HT1080 (cell line): Measurements from ENCODE around the gene TOLLIP. TPM values are rescaled to one million over a fixed set of nuclear protein-coding genes. Genes with fewer than 3 reads are reported as not detected.
"Not testable (repeated sequence)": the region's sequence is repeated elsewhere in the genome, so short reads cannot be mapped to it uniquely, and the experiment has no call there.

Experiments
- DNase-seq: peaks from one replicate; pipeline ENCODE4 v3.0.0-alpha.2; 2015; ENCODE audit warnings: low read depth
- total RNA-seq: library from RNA; depleted of rRNA; stranded (reverse); fragments of >200 nt; shearing (Covaris generic); gene quantifications from 2 replicates; pipeline ENCODE4 v1.2.3, GENCODE V29; 2014

The TOLLIP gene
- total RNA-seq, 1 experiment from 2014 or later, result 22.7 TPM

DNA sequence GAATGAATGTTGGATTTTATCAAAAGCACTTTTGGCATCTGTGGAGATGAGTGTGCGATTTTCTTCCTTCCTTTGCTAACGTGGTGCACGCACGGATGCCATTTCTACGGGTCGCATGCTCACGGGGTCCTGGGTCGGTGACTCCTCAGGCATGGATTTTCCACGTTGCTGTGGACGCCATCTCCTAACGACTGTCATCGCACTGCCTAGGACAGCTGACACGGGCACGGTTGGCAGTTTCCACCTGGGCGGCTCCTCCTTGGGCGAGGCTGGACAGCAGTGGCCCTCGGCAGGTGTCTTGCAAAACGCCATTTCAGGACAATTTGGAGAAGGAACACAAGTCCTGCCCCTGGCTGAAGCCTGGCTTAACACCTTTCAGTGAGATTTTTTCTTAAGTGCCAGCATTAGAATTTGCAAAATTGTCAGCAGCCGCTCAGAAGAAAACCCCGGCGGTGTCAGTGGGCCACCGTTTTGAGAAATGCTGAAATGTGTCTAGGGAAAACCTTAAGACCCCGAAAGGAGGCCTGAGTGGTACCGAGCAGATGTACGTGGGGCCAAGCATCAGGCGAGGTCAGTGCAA is 34.7 kb upstream of the TOLLIP start:
- no peak for DNase-seq

DNA sequence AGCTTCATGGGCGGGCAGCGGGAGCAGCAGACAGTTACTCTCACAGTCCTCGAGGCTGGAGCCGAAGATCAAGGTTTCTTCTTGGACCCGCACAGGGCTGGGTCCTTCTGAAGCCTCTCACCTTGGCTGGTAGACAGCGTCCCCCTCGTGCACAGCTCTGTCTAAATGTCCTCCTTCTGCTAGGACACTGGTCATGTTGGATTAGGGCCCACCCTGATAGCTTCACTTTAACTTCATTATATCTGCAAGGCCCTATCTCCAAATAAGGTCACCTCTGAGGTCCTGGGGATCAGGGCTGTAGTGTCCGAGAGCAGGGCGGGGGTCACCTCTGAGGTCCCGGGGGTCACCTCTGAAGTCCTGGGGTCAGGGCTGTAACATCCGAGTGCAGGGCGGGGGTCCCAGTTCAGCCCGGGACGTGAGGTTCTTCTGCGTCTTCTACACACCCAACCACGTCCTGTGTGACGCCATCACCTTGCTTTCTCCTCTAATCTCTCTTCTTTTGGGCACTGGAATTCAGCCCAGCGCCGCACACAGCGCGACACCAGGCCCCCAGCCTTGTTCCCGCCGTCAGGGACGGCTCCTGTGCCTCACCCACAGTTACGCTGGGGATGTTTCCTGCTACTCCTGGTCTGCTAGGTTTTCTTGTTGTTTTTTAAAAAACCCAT is 34.1 kb upstream of the TOLLIP start:
- DNase-seq, result no peak

DNA sequence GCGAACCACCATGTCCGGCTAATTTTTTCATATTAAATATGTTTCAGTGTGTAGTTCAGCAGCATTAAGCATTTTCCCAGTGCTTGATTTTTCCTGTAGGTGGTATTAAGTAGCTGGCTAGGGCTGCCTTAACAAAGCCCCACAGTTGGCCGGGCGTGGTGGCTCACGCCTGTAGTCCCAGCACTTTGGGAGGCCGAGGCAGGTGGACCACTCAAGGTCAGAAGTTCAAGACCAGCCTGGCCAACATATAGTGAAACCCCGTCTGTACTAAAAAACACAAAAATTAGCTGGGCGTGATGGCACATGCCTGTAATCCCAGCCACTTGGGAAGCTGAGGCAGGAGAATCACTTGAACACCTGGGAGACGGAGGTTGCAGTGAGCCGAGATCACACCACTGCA is 33.5 kb upstream of the TOLLIP start:
- no peak for DNase-seq

DNA sequence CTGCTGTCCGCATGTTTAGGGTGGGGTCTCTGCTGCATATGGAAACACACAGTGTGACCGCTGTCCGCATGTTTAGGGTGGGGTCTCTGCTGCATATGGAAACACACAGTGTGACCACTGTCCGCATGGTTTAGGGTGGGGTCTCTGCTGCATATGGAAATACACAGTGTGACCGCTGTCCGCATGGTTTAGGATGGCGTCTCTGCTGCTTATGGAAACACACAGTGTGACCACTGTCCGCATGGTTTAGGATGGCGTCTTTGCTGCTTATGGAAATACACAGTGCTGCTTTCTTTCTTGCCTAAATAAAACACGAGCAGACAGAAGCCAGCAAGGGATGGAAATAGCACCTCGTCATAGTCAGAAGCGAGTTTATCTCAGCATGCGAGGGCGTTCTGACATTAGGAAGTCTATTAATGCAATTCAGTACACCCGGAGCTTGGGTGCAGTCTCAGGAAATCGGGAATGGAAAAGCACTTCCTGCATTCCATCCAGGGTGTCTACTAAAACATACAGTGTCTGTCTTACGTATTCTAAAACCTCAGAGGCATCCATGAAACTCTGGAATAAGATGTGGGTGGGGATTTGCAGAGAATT is 32.6 kb upstream of the TOLLIP start:
- no peak for DNase-seq

DNA sequence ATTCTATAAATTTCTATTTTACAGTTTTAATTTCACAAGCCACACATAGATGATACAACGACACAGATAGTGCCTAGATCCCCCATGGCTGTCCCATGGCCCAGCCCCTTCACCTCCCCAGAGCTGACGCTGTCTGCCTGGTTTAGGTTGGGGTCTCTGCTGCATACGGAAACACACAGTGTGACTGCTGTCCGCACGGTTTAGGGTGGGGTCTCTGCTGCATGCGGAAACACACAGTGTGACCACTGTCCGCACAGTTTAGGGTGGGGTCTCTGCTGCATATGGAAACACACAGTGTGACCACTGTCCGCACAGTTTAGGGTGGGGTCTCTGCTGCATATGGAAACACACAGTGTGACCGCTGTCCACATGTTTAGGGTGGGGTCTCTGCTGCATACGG is 31.8 kb upstream of the TOLLIP start:
- not testable (repeated sequence) for DNase-seq

DNA sequence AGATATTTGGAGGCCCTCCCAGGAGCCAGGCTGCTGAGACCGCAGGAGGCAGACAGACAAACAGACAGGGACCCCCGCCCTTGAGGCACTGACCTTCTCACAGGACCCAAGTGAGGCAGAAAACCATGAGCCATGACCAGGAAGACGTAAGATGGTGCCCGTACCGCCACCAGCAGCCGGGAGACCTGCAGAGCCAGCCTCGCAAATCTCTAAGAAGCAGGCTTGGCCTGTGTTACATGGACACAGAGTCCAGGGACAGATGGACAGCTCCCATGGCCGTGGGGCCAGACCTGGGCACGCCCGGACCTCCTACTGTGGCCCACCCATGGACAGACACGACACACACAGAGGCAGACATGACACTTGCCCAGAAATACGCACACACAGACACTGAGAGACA is 30.7 kb upstream of the TOLLIP start:
- no peak for DNase-seq

DNA sequence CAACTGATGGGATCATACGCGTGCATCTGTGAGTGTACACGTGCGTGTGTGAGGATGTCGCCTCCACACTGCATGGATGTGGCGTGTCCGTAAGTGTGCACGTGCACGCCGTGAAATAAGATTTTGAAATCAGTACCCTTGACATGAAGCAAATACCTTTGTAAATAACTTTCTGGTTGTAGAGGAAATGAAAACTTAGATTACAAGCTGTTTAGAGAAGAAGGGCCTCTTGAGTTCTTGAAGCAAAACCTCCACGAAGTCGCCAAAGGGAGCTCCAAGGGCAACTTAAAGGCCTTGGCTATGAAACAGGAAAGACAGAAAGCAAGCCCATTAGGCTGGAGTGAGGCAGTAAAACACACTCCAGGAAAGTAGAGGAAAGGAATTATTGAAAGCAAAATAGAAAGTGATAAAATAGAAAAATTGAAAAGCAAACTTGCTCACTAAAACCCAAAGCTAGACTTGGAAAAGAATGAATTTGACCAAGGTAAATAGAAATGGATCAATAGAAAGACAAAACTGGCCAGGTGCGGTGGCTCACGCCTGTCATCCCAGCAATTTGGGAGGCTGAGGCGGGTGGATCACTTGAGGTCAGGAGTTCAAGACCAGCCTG is 29.7 kb upstream of the TOLLIP start:
- no peak for DNase-seq

DNA sequence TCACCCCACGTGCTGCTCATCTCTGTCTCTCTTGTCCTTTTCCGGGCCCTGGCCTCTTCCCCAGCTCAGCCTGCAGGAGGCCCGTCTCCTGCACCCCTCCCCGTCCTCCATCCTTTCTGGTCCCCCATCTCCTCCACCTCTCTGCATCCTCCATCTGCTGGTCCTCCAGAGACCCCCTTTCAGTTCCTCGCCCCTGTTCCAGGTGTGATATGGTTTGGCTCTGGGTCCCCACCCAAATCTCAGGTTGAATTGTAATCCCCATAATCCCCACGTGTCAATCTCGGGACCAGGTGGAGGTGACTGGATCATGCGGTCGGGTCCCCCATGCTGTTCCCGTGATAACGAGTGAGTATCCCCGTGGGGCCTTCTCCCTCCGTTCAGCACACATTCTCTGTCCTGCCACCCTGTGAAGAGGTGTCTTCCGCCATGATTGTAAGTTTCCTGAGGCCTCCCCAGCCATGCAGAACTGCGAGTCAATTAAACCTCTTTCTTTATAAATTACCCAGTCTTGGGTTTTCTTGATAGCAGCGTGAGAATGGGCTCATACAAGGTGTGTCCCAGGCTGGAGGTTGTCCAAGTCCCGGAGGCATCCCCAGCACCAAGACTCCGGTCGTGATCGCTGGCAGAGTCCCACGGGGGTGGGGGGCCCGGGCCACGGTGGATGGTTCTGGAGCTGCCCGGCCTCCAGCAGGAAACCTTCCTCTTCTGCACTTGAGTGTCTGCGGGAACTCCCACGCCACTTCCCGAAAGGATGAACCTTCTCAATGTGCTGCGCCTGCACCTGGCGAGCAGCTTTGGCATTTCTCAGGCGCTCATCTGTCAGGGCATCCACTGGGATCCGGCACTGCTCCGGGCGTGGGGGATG is 29.0 kb upstream of the TOLLIP start:
- no peak for DNase-seq

DNA sequence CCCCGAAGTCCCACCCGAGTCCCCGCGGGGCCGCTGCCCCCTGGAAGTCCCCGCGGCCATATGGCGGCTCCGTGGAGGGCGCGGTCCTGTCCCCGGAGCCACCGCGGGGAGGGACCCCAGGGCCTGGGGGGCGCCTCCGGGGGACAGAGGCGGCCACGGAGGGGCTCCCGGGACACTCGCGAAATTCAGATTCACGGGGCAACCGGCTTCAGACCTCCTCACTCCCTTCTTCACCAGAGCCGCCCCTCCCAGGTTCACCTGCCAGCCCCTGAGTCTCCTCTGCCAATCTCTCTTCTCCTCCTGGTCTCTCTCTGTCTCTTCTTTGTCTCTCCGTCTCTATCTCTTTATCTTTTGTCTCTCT is 28.2 kb upstream of the TOLLIP start:
- DNase-seq, result no peak

DNA sequence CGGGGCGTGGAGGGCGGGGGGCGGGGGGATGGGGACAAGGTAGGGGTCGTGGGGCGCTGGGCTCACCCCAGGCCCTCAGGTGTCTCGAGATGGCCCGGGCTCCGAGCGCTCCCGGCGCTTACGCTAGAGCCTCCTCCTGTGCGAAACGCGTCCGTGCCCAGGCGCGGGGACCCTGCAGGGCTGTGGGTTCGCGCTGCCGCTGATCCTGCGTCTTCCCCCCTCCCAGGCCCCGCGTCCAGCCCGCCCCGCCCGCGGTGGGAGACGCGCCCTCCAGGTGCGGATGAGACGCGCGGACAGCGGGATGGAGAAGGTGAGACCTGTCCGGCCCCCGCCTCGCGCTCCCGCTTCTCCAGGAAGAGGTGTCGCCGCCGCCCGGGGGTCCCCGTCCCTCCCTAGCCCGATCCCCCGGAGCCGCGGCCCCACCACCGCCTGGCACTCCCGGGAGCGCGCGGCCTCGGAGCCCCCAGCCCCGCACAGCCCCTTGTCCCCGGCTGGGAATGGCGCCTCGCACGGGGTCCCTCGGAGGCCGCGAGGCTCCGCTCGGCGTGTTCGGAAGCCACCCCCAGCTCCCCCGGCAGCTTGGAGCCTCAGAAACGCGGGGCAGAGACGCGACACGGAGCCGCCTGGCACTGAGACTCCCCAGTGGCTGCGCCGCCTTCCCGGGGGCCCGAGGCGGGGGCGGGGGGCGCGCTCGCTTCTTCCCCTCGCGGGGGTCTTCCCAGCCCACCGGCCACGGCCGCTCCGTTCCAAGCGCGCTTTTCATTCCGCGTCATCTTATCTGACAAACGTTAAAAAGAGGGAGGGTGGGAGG is 27.6 kb upstream of the TOLLIP start:
- no peak for DNase-seq

DNA sequence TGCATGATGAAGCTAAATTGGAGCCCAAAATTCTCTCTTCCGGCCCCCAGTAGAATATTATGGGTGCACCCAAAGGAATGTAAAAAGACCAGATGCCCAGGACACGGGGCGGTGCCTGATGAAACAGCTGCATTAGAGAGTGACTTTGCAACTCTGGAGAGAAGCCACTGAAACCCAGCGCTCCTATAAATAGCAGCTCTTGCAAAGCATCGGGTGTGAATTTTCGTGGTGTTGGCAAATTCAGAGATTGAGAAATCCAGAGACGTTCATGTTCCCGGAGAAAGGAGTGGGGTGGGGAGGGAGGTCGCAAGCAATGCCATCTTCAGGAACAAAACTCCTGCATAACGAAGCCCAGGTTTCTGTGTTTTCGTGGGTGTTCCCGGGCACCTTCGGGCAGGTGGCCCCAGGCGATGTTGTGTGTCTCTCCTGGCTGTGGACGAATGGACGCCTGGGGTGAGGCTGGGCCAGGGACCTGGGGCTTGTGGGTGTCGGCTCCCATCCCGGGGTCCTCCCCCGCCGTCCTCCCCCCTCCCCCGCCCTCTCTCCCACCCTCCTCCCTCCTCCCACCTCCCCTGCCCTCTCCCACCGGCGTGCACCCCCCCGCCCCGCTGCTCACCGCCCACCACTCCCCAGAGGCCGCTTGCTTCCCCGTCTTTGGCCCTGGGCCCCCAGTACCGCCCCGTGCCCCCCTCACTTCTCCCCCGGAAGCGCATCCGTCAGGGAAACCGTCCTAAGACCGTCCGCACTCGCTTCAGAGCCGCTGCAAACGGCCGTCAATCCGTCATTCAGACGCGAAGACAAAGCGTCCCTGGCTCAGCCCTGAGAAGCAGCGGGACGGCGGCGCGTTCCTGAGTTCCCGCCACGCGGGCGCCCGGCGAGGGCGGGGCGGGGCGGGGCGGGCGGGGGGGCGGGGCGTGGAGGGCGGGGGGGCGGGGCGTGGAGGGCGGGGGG is 26.7 kb upstream of the TOLLIP start:
- DNase-seq, result no peak

DNA sequence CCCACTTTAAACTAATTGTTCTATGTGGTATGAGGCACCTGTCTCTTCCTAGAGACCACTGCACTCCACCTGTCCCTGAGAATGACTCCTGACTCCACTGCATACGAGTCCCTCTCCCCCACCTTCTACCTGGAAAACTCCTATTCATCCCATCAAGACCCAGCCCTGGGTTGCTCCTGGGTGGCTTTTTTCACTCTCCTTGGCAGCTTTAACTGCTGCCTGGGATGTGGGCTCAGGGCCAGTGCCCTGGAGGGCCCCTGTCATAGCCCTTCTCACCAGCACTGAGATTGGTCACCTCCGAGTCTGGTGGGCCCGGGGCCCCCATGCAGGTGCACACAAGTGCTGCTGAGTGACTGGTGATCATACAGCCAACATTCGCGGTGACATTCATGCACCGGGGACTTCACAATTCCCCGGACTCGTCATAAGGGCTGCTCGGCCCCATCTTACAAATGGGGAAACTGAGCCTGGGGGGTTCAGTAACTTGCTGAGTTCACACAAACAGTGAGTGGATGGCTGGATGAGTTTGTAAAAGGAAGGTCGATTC is 25.9 kb upstream of the TOLLIP start:
- no peak for DNase-seq

DNA sequence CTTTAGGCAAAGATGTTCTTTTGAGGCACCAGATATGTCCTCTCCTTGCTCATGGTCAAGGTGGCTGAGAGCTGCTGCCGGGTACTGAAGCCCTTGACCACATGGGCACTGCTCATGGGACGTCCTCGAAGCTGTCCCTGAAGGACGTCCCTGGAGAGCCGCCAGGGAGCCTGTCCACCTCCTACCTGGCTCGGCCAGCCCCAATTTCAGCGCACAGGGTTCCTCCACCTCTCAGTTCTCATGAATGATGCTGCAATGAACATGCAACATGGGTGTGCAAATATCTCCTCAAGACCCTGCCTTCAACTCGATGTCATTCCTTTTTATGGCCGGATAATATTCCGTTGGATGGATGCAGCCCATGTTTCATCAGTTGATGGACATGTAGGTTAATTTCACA is 24.4 kb upstream of the TOLLIP start:
- no peak for DNase-seq

DNA sequence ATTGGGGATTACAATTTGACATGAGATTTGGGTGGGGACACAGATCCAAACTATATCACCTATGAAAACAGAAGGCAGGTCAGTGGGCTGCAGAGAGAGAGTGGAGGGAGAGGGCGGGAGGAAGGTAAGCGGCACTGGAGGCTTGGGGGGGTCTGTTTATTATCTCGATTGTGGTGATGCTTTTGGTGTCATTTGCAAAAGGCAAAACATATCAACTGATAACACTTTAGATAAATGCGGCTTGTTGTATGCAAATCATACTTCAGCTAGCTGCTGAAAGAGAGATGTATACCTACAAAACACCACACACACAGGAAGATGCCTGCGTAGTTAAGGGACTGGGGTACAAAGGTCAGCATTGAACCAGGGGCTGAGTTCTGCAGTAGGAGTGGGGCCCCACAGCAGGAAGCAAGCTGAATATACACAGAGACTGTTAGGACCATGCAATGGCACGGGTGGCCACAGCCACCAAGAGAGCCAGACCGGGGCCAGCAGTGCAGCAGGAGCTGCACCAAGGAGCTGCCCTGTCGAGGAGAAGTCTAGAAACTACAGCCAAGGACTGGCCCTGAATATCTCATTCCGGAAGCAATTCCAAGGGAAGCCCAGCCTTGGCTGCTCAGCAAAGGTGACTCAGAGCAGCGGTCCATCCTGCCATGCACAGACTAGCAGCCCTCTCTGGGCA is 23.8 kb upstream of the TOLLIP start:
- peak; percentile 36 for DNase-seq

DNA sequence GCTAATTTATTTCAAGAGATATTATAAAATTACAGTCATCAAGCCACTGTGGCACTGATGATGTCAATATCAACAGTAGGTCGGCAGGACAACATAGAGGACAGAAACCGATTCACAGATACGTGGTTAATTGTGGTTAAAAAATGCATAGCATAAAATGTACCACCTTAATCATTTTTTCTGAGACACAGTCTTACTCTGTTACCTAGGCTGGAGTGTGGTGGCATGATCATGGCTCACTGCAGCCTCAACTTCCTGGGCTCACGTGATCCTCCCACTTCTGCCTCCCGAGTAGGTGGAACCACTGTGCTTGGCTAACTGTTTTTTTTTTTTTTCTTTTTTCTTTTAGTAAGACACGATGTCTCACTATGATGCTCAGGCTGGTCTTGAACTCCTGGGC is 21.0 kb upstream of the TOLLIP start:
- no peak for DNase-seq

DNA sequence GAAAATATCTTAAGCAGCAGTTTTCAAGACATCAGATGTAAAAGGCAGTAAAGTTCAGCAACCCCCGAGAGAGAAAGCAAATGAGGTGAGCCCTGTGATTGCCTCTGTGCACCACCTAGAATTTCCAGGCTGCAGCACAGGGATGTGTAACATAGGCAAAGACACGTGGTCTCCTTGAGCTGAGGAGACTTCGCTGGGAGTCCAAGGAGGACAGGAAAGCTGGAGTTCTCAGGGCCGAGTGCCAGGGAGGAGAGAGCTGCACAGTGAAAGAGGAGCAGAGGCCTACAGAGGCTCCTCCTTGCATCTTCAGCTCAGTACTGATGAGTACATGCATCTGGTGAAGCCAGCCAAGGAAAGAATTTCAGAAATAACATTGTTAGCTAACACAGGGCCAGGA is 17.6 kb upstream of the TOLLIP start:
- DNase-seq, result peak; percentile 54

DNA sequence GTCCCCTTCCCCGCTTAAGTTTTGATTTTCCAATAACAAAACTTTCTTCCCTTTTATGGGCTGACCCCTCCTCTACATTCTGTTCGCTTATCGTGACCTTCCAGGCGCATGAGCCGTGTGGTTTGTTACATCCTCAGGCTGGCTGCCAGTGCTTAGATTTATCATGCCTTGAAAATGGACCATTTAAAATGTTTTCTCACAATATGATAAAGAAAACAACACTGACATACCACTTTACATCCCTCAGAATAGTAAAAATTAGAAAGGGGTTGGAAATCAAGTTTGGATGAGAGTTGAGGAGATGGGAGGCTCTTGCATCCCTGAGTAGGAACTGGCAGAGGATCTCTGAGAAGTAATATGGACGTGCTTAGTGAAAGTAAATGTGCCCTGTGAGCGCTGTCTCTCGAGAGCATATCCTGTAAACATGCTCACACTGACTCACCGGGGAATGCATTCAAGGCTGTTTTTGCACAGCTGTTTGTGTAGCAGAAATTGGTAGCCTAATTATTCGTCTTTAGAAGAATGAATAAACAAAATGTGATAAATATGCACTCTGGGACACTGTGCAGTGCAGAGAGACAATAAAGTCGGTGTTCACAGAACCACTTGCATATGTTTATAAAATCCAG is 17.1 kb upstream of the TOLLIP start:
- peak; percentile 43 for DNase-seq

DNA sequence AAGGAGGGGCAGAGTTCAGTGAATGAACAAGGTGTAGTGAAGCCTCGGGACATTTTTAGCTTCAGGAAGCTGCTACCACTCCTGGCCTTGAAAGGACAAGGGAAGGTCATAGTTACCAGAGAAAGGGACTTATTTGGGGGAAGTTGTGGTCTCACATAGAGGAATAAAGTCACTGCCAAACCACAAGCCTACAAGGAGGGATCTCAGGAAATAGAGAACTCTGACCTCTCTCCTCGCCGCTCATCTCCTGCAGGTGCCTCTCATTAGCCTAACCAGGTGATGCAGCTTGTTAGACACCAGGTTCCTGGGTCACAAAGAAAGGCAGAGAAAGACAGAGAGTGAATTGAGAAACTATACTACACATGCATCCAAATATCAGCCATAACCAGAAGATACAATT is 14.3 kb upstream of the TOLLIP start:
- no peak for DNase-seq
